ENCODE measurements around the gene NEB.

The NEB gene

DNA sequence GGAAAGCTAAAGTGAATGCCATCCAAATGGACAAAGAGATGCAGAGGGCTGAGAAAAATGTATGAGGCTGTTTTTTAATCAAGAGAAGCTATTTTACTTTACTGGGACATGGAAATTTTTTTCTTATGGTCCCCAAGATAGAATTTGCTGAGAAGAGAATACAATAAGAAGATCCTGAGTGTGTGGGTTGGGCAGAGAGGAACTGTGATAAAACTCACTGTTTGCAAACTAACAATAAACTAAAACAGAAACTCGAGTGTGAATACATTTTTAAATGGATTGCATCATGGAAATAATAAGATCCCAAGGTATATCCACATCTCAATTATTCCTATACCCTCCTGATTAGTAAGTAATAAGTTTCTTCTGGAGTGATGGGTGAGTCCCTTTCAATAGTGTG lies 4.4 kb downstream of the NEB start:
- Mint-ChIP-seq H3K4me1 (peaks cover 41% of the 10 kb centered on the region), H3K4me3 (peak overlapping the region in 2 of 3 experiments; percentile 12 to 51), H3K27me3 (ENCODE audit: low read depth) (no peaks in the 10 kb centered on the region), H3K27ac (peak overlapping the region in 1 of 3 experiments; percentile 43), H3K9me3 (no peaks in the 10 kb centered on the region), H3K36me3 (ENCODE audit: low read depth) (no peaks in the 10 kb centered on the region)
- TF ChIP-seq, protein P1, sequence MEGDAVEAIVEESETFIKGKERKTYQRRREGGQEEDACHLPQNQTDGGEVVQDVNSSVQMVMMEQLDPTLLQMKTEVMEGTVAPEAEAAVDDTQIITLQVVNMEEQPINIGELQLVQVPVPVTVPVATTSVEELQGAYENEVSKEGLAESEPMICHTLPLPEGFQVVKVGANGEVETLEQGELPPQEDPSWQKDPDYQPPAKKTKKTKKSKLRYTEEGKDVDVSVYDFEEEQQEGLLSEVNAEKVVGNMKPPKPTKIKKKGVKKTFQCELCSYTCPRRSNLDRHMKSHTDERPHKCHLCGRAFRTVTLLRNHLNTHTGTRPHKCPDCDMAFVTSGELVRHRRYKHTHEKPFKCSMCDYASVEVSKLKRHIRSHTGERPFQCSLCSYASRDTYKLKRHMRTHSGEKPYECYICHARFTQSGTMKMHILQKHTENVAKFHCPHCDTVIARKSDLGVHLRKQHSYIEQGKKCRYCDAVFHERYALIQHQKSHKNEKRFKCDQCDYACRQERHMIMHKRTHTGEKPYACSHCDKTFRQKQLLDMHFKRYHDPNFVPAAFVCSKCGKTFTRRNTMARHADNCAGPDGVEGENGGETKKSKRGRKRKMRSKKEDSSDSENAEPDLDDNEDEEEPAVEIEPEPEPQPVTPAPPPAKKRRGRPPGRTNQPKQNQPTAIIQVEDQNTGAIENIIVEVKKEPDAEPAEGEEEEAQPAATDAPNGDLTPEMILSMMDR (IDR thresholded peaks at IDR 0.05; ENCODE audit: unreplicated experiment in 3 of 3), result no peak

DNA sequence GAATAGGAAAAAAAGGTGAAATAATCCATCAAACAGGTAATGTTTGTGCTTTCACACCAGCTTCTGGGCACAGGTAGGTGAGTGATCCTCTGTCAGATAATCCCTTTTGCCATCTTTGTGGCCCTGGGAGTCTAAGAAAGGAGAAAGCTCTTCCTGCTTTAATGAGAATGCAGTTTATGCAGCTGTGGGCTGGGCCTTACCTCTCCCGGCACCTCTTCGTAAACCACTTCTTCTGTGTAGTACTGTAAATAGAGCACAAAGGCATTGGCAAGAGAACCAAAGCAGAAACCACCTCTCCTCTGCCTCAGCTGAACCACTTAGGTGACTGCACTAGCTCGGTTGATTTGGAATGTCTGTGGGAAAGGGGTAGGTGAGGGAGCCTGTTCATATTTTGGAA lies 4.9 kb downstream of the NEB start:
- H3K9me3 Mint-ChIP-seq, result no peaks in the 10 kb centered on the region
- peaks cover 37% of the 10 kb centered on the region for H3K4me1 Mint-ChIP-seq
- H3K27ac Mint-ChIP-seq, result no peak overlapping the region
- peak overlapping the region in 1 of 3 experiments; percentile 51 for H3K4me3 Mint-ChIP-seq
- no peaks in the 10 kb centered on the region for H3K27me3 Mint-ChIP-seq (ENCODE audit: low read depth)
- no peaks in the 10 kb centered on the region for H3K36me3 Mint-ChIP-seq (ENCODE audit: low read depth)
- TF ChIP-seq, protein P1 (IDR thresholded peaks at IDR 0.05; ENCODE audit: unreplicated experiment in 3 of 3), result no peak

DNA sequence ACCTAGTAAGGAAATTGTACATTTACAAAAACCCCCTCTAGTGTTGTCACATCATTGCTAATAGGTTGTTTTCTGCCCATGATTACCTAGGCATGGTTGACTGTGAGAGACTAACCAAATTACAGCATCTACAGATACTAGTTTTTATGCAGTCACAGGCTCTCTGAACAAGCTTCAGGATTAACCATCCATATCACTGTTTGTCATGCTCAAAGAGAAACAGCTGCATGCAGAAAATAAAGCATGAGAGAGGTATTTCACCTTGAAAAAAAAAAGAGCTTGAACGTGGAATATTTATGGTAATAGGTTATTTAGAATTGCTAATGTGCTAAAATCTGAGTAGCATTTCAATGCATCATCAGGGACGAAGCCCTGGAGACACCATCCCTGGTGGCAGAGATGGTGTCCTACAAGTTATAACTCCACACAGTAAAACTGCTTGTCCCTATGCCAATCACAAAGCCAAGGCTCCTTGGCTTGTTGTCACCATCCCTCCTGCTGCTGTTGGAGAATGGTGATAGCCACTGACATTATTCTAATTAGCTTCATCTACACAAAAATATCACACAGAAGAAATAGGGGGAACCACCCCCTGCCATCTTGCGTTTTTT lies 5.4 kb downstream of the NEB start:
- H3K27ac Mint-ChIP-seq, result no peak overlapping the region
- no peaks in the 10 kb centered on the region for H3K36me3 Mint-ChIP-seq (ENCODE audit: low read depth)
- no peak overlapping the region for H3K4me3 Mint-ChIP-seq
- H3K4me1 Mint-ChIP-seq, result peaks cover 37% of the 10 kb centered on the region
- TF ChIP-seq, protein P1 (IDR thresholded peaks at IDR 0.05; ENCODE audit: unreplicated experiment in 3 of 3), result no peak
- H3K27me3 Mint-ChIP-seq (ENCODE audit: low read depth), result no peaks in the 10 kb centered on the region
- no peaks in the 10 kb centered on the region for H3K9me3 Mint-ChIP-seq

DNA sequence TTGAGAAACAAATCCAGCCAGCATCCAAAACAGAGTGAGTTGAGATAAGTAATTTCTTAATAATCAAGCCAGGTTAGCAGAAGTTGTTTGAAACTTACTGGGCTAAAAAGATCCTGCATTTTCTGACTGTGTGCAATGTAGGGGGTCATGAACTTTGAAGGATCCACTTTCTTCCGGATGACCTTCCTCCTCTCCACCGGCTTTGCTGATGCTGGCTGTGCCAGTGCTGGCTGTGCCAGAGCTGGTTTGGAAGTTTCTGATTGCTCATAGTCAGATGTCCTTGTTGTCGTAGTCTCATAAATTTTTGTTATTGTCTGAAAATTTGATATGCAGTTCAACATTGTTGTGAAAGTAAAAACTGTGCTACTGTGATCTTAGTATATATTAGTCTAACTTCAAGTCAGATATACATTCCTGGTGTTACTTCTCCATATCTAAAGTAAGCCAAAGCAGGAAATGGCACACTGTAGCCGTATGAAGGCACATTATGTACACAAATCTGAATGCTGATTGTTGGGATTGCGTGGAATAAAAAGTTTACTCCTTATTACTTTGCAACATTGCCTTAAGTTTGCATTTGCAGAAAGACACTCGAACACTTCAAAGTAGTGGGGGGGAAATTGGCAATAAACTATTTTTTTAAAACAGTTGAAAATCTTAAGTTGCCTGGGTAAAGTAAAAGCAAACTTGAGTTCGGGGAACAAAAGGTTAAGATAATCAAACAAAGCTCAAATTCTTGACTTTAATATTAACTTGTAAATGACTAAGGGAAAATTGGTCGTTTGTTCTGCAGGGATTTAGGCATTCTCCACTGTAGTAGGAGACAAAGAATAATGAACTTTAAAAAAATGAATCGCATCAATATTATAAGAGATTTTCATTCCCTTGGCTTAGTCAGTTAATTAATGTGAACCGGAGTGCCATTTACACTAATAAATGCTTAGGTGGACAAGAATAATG lies 6.4 kb downstream of the NEB start:
- Mint-ChIP-seq H3K9me3 (no peaks in the 10 kb centered on the region), H3K4me3 (no peak overlapping the region), H3K27ac (no peak overlapping the region), H3K36me3 (ENCODE audit: low read depth) (no peaks in the 10 kb centered on the region), H3K27me3 (ENCODE audit: low read depth) (no peaks in the 10 kb centered on the region), H3K4me1 (peaks cover 37% of the 10 kb centered on the region)
- TF ChIP-seq, protein P1 (IDR thresholded peaks at IDR 0.05; ENCODE audit: unreplicated experiment in 3 of 3), result no peak

DNA sequence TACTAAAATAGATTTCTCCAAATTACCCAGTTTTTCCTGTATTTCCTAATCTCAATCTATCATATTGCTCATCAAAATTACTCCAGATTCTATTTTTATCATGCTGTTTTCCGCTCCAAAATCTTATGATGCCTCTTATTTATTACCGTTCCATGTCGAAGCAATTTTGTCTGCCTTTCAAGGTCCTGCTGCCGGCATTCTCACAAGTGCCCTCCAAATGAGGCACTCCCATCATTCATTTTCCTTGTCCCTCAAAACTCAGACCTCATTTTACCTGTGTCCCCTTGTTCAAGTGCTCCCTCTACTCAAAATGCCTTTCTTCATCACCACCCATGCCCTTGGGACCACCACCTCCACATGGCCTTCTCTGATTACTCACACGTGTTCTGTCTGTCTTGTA lies 13.1 kb downstream of the NEB start:
- Mint-ChIP-seq H3K9me3 (no peaks in the 10 kb centered on the region), H3K4me3 (no peak overlapping the region), H3K36me3 (ENCODE audit: low read depth) (no peaks in the 10 kb centered on the region), H3K27ac (no peak overlapping the region), H3K27me3 (ENCODE audit: low read depth) (peaks cover 4% of the 10 kb centered on the region), H3K4me1 (peaks cover 14% of the 10 kb centered on the region)
- TF ChIP-seq, protein P1 (IDR thresholded peaks at IDR 0.05; ENCODE audit: unreplicated experiment in 3 of 3), result no peak

Measured in nephron (organoid).